A549 (cell line): ENCODE results near the gene MANSC4. TPM values are rescaled to one million over a fixed set of nuclear protein-coding genes. Genes with fewer than 3 reads are reported as not detected.

Experiments
- ATAC-seq, 2 experiments: fragments of 200-7000 bp in 1 of 2; fragments of >200 bp in 1 of 2; cut with Nextera tagmentation in 1 of 2; cut with Tn5 transposase in 1 of 2; 3 replicates each; pipeline versions ENCODE4 v1.8.0 to v1.9.1; 2018 to 2020; ENCODE audit warnings: mild to moderate bottlenecking in 1 of 2, moderate library complexity in 1 of 2
- CTCF ChIA-PET: fragments of 300-600 bp; sonication (Branson Sonifier 250); formaldehyde crosslinking; extraction: SDS; loops from one replicate; lab custom pipeline; 2021; ENCODE audit warnings: antibody characterized with exemption, inconsistent platforms; lab: Yijun Ruan, JAX
- POLR2A ChIA-PET: fragments of 350-600 bp; formaldehyde crosslinking; extraction: SDS; loops from one replicate; lab custom pipeline; 2021; ENCODE audit warnings: antibody characterized with exemption, inconsistent platforms; lab: Yijun Ruan, JAX
- DNase-seq, 2 experiments: peaks; one replicate each; pipeline versions ENCODE4 v3.0.0 to v3.0.0-alpha.2; 2011 to 2016; ENCODE audit warnings: low read depth in 1 of 2, low spot score in 1 of 2
- FAIRE-seq: peaks from 2 replicates; lab custom pipeline; 2011; peaks lifted over from hg19 to GRCh38; lab: Jason Lieb, UNC
- H3K27ac ChIP-seq, 2 experiments: fragments of >200 bp; sonication (Bioruptor Twin); formaldehyde crosslinking; 3 replicates each; pipeline ENCODE4 v1.5.1; 2016 to 2017
- H3K4me1 ChIP-seq: fragments of >200 bp; sonication (Bioruptor Twin); formaldehyde crosslinking; 3 replicates; pipeline ENCODE4 v1.6.1; 2016
- H3K4me2 ChIP-seq: fragments of >200 bp; sonication (Bioruptor Twin); formaldehyde crosslinking; 3 replicates; pipeline ENCODE4 v1.6.1; 2016
- H3K4me3 ChIP-seq: fragments of >200 bp; sonication (Bioruptor Twin); formaldehyde crosslinking; 3 replicates; pipeline ENCODE4 v1.5.1; 2016
- H3K9me3 ChIP-seq: fragments of >200 bp; sonication (Bioruptor Twin); formaldehyde crosslinking; 3 replicates; pipeline ENCODE4 v1.6.1; 2016
- CBX8 ChIP-seq: fragments of 200-600 bp; sonication (generic); IDR thresholded peaks from 2 replicates; pipeline ENCODE4 v1.6.1; 2016
- CHD4 ChIP-seq: fragments of 200-600 bp; sonication (generic); IDR thresholded peaks from 2 replicates; pipeline ENCODE4 v1.6.1; 2016; ENCODE audit warnings: antibody characterized with exemption, mild to moderate bottlenecking, borderline replicate concordance
- CTCF ChIP-seq: fragments of >200 bp; sonication (Bioruptor Twin); formaldehyde crosslinking; IDR thresholded peaks from 3 replicates; pipeline ENCODE4 v1.5.1; 2016
- EP300 ChIP-seq, 2 experiments: fragments of >200 bp; sonication (Bioruptor Twin); formaldehyde crosslinking; IDR thresholded peaks; 2 replicates in 1 of 2; 3 replicates in 1 of 2; pipeline ENCODE4 v1.6.1; 2016 to 2017
- FOSB ChIP-seq: fragments of 250-450 bp; sonication (Bioruptor Pico); IDR thresholded peaks from 2 replicates; pipeline ENCODE4 v1.5.0; 2020; ENCODE audit warnings: mild to moderate bottlenecking, moderate library complexity
- HOXA7 ChIP-seq: fragments of 250-450 bp; sonication (Bioruptor Pico); IDR thresholded peaks from 2 replicates; pipeline ENCODE4 v1.5.0; 2020; ENCODE audit warnings: mild to moderate bottlenecking, moderate library complexity
- KDM1A ChIP-seq: fragments of 200-600 bp; sonication (generic); IDR thresholded peaks from 2 replicates; pipeline ENCODE4 v1.6.1; 2016; ENCODE audit warnings: low read depth, mild to moderate bottlenecking
- KDM5A ChIP-seq: fragments of 200-600 bp; sonication (generic); IDR thresholded peaks from 2 replicates; pipeline ENCODE4 v1.6.1; 2016; ENCODE audit warnings: antibody characterized with exemption, mild to moderate bottlenecking
- MAZ ChIP-seq: fragments of 150-350 bp; IDR thresholded peaks from 2 replicates; pipeline ENCODE4 v1.6.1; 2014; ENCODE audit warnings: antibody characterized with exemption, low read depth, low read length, borderline replicate concordance
- MYC ChIP-seq: IDR thresholded peaks from 2 replicates; pipeline ENCODE4 v1.6.1; 2012; ENCODE audit warnings: mild to moderate bottlenecking, inconsistent platforms, low read length, improper control_type of control experiment, borderline replicate concordance
- NFE2L2 ChIP-seq: fragments of 150-350 bp; conservative IDR thresholded peaks from 2 replicates; pipeline ENCODE4 v1.6.1; 2014; ENCODE audit warnings: low read length
- PHF8 ChIP-seq: fragments of 200-600 bp; sonication (generic); IDR thresholded peaks from 2 replicates; pipeline ENCODE4 v1.6.1; 2016; ENCODE audit warnings: low read depth, mild to moderate bottlenecking, antibody characterized with exemption, moderate library complexity, borderline replicate concordance
- POLR2AphosphoS2 ChIP-seq: conservative IDR thresholded peaks from 2 replicates; pipeline ENCODE4 v1.6.1; 2012; ENCODE audit warnings: low read length, improper control_type of control experiment, inconsistent platforms
- RAD21 ChIP-seq, 2 experiments: fragments of >200 bp in 1 of 2; sonication (Bioruptor Twin) in 1 of 2; formaldehyde crosslinking in 1 of 2; IDR thresholded peaks in 1 of 2; conservative IDR thresholded peaks in 1 of 2; 2 replicates in 1 of 2; 3 replicates in 1 of 2; pipeline ENCODE4 v1.6.1; 2012 to 2018; ENCODE audit warnings: inconsistent platforms in 1 of 2
- RARB ChIP-seq: fragments of 250-450 bp; sonication (Bioruptor Pico); IDR thresholded peaks from 2 replicates; pipeline ENCODE4 v1.8.0; 2021; ENCODE audit warnings: mild to moderate bottlenecking, moderate library complexity
- RCOR1 ChIP-seq: fragments of 150-350 bp; IDR thresholded peaks from 2 replicates; pipeline ENCODE4 v1.6.1; 2014; ENCODE audit warnings: antibody characterized with exemption, low read length, low read depth
- REST ChIP-seq: fragments of 200-600 bp; sonication (generic); IDR thresholded peaks from 2 replicates; pipeline ENCODE4 v1.6.1; 2016; ENCODE audit warnings: antibody characterized with exemption, mild to moderate bottlenecking, moderate library complexity
- SMC3 ChIP-seq: fragments of >200 bp; sonication (Bioruptor Twin); formaldehyde crosslinking; IDR thresholded peaks from 3 replicates; pipeline ENCODE4 v1.6.1; 2018; ENCODE audit warnings: inconsistent platforms
- ZC3H11A ChIP-seq: fragments of 450-650 bp; IDR thresholded peaks from 2 replicates; pipeline ENCODE4 v1.6.1; 2014; ENCODE audit warnings: antibody characterized with exemption, mild to moderate bottlenecking
- ZNF302 ChIP-seq: fragments of 250-450 bp; sonication (Bioruptor Pico); IDR thresholded peaks from 2 replicates; pipeline ENCODE4 v1.9.0; 2021; ENCODE audit warnings: inconsistent platforms, mild to moderate bottlenecking, moderate library complexity
- WGBS: methylation state at CpG from one replicate; pipeline ENCODE4 v1.1.6; 2017; ENCODE audit errors: missing lambda C conversion rate; 5-methylcytosine and 5-hydroxymethylcytosine counted together
- polyA plus RNA-seq, 4 experiments: library from polyadenylated mRNA; depleted of rRNA in 3 of 4; stranded (reverse); fragments of >200 nt; fragmentation: RNase III in 1 of 4; extraction: RNeasy Plus Mini Kit Qiagen cat#74134 plus additional on column Dnase treatment in 1 of 4; gene quantifications; 2 replicates in 3 of 4; 3 replicates in 1 of 4; pipeline ENCODE4 v1.2.3, GENCODE V29; 2011 to 2017
- TF ChIP-seq, protein P1 (sequence below): fragments of 250-450 bp; sonication (Bioruptor Pico); IDR thresholded peaks from 2 replicates; pipeline ENCODE4 v1.5.0; 2021; ENCODE audit warnings: mild to moderate bottlenecking, moderate library complexity, borderline replicate concordance
- TF ChIP-seq, protein P2 (sequence below): IDR thresholded peaks from 2 replicates; pipeline ENCODE4 v1.6.1; 2012
- TF ChIP-seq, protein P3 (sequence below): IDR thresholded peaks from 2 replicates; pipeline ENCODE4 v1.6.1; 2012; ENCODE audit warnings: low read depth, borderline replicate concordance

The MANSC4 gene
- polyA plus RNA-seq, 2 of the 4 experiments (the other 2 are of a cell fraction), result 0.09 to 0.12 TPM

DNA sequence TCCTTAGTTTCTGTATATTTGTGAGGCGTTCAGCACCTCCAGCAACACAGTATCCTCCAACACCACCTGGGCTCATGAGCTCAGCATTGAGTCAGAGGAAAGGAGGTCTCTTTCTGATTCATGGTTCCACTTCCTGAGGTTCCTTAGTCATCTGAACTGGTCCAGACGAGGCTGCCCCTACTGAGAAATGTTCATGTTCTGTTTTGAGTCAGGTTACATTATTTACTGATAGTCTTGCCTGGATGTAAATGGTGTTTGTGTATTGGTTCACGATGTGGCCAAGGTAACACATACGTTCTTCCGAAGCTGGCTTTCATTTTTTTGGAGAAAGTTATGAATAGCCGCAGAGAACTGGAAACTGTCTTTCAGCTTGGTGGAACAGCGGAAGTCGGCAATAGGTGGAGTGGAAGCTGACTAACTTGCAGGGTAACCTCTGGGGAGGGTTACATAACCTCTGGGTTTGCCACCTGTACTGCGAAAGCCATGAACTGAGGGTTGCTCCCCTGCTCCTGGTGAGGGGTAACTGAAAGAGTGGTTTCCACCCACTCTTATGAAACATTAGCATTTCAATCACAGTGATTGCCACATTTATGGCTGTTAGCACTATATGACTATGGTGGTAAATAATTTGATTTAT is 42.2 kb upstream of the MANSC4 start (continued):
- TF ChIP-seq, protein P1, sequence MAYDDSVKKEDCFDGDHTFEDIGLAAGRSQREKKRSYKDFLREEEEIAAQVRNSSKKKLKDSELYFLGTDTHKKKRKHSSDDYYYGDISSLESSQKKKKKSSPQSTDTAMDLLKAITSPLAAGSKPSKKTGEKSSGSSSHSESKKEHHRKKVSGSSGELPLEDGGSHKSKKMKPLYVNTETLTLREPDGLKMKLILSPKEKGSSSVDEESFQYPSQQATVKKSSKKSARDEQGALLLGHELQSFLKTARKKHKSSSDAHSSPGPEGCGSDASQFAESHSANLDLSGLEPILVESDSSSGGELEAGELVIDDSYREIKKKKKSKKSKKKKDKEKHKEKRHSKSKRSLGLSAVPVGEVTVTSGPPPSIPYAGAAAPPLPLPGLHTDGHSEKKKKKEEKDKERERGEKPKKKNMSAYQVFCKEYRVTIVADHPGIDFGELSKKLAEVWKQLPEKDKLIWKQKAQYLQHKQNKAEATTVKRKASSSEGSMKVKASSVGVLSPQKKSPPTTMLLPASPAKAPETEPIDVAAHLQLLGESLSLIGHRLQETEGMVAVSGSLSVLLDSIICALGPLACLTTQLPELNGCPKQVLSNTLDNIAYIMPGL (CRISPR knock-in tag), result no peak
- no peak for TF ChIP-seq NFE2L2
- no peak for TF ChIP-seq RAD21 (conservative IDR thresholded peaks at IDR 0.05 in 1 of 2, IDR thresholded peaks at IDR 0.05 in 1 of 2)

DNA sequence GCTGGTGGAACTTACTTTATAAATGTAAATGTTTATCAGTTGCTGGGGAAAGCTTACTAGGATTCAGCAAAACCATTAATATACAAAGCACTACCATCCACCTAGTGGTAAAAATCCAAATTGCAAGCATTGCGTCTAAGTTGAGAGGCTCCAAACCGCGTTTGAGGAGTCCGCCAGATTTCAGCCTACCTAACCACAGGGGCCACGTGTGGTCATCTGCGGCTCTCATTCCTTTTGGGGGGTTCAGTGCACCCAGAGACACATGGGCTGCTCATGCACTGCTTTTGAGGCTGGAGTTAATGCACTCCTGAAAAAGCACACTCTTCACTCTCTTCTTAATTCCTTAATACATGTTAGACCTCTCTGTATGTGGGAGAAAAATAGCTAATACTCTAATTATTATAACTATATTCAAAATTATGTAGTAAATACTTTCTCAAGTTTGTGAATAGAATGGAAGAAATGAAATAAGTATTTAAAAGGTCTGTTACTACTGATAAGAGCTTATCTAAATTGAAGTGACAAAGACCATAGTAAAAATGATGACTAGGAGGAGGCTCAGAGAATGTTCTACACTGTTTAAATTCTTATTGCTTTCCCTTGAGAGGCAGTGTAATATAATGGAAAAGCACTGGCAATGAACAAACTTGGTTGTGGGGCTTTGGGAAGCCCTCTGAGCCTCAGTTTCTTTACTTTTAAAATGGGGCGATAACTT is 41.4 kb upstream of the MANSC4 start:
- H3K4me2 ChIP-seq, result peak overlapping the region; percentile 80
- WGBS, result 16% methylated on average over 7 of the region's 7 CpGs
- no peak overlapping the region for H3K27ac ChIP-seq
- H3K4me3 ChIP-seq, result no peak overlapping the region
- TF ChIP-seq RCOR1 (no peak), POLR2AphosphoS2 (no peak), RAD21 (conservative IDR thresholded peaks at IDR 0.05 in 1 of 2, IDR thresholded peaks at IDR 0.05 in 1 of 2) (peak; percentile 67), CTCF (peak; percentile 68), SMC3 (peak; percentile 65), HOXA7 (CRISPR knock-in tag) (no peak)
- TF ChIP-seq, protein P2, sequence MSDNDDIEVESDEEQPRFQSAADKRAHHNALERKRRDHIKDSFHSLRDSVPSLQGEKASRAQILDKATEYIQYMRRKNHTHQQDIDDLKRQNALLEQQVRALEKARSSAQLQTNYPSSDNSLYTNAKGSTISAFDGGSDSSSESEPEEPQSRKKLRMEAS, result peak; percentile 30; the same call in 1 of the 2 replicates
- CTCF ChIA-PET, result interaction anchor here (0.5 to 4.5 kb wide), 37 partner anchors 9 to 1053 kb away, joined by 3 to 31 read pairs (median 4); partner anchors contain the start of genes KLHL42 and MANSC4
- peak; percentile 79 to 80 for DNase-seq
- POLR2A ChIA-PET, result interaction anchor here (2.2 kb wide), 1 partner anchor 42 kb away, joined by 15 read pairs; the partner anchor contains the start of genes KLHL42 and MANSC4
- ATAC-seq, result peak; percentile 76 to 92
- no peaks in the 10 kb centered on the region for H3K9me3 ChIP-seq
- H3K4me1 ChIP-seq, result 0 out of 3 replicates have a peak, but pooled peaks cover 5% of the 10 kb centered on the region
- no peak for FAIRE-seq

DNA sequence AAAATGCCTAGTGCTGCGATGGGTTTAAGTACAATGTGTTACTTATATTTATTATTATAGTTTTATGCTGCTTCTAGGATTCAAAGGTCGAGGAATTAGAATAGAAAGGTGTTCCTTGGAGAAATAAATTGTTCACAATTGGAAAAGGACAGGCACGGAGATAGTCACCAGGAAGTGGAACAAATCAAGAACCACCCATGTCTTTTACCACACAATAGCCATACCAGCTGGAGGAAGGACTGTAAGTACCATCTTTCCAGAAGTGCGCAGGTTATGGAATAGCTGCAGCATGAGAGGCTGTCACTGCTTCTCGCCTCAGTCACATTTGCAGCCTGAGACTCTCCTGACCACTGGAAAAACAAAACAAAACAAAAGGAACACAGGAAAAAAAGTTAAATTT is 40.5 kb upstream of the MANSC4 start:
- CTCF ChIA-PET, result interaction anchor here (0.6 to 4.5 kb wide), 19 partner anchors 9 to 88 kb away, joined by 3 to 31 read pairs (median 6); no protein-coding TSS in a partner anchor
- ATAC-seq (no peak), DNase-seq (no peak), FAIRE-seq (no peak)
- POLR2A ChIA-PET, result interaction anchor here (2.2 kb wide), 1 partner anchor 41 kb away, joined by 15 read pairs; the partner anchor contains the start of genes KLHL42 and MANSC4
- Histone ChIP-seq H3K27ac (no peak overlapping the region), H3K9me3 (no peaks in the 10 kb centered on the region), H3K4me2 (no peak overlapping the region), H3K4me1 (0 out of 3 replicates have a peak, but pooled peaks cover 5% of the 10 kb centered on the region), H3K4me3 (no peak overlapping the region)
- 36% methylated on average over 5 of the region's 5 CpGs for WGBS
- TF ChIP-seq MYC (no peak), FOSB (CRISPR knock-in tag) (no peak), REST (no peak), RCOR1 (no peak), RARB (CRISPR knock-in tag) (no peak), ZNF302 (CRISPR knock-in tag) (no peak), KDM5A (no peak), SMC3 (no peak), MAZ (no peak), KDM1A (no peak), NFE2L2 (no peak), CHD4 (no peak), POLR2AphosphoS2 (no peak), EP300 (IDR thresholded peaks at IDR 0.05) (no peak), PHF8 (no peak), CBX8 (no peak), ZC3H11A (no peak)
- TF ChIP-seq, protein P3, sequence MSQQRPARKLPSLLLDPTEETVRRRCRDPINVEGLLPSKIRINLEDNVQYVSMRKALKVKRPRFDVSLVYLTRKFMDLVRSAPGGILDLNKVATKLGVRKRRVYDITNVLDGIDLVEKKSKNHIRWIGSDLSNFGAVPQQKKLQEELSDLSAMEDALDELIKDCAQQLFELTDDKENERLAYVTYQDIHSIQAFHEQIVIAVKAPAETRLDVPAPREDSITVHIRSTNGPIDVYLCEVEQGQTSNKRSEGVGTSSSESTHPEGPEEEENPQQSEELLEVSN, result no peak
